Choroid plexus epithelial cell (primary cell): Measurements from ENCODE around the gene TYMP.

ENCODE experiments used
- DNase-seq: peaks from one replicate; pipeline ENCODE4 v3.0.0-alpha.2; 2010; ENCODE audit warnings: low read depth
- H3K4me3 ChIP-seq: 2 replicates; pipeline ENCODE4 v1.5.1; 2011; ENCODE audit warnings: low read depth, mild to moderate bottlenecking, control low read depth, low read length, moderate library complexity
- CTCF ChIP-seq: conservative IDR thresholded peaks from 2 replicates; pipeline ENCODE4 v1.5.1; 2011; ENCODE audit warnings: low read depth, mild to moderate bottlenecking, control low read depth, inconsistent platforms, low read length, moderate library complexity

TYMP gene

GRCh38 chr22:50517495-50518260 lies 12.1 kb downstream of the TYMP start:
- H3K4me3 ChIP-seq, result no peak overlapping the region
- DNase-seq, result no peak
- TF ChIP-seq CTCF, result no peak

GRCh38 chr22:50516891-50517290 lies 12.9 kb downstream of the TYMP start:
- no peak for TF ChIP-seq CTCF
- H3K4me3 ChIP-seq, result no peak overlapping the region
- no peak for DNase-seq

- no peak for DNase-seq
- no peak for TF ChIP-seq CTCF
- H3K4me3 ChIP-seq, result no peak overlapping the region
Measured at GRCh38 chr22:50516068-50516467, 13.7 kb downstream of the TYMP start.

- no peak for TF ChIP-seq CTCF
- no peak overlapping the region for H3K4me3 ChIP-seq
- no peak for DNase-seq
Measured at GRCh38 chr22:50513175-50513574, 16.6 kb downstream of the TYMP start.

GRCh38 chr22:50508897-50509296 lies 20.9 kb downstream of the TYMP start:
- no peak for TF ChIP-seq CTCF
- peak overlapping the region; percentile 94 for H3K4me3 ChIP-seq
- DNase-seq, result no peak

GRCh38 chr22:50507991-50508884 lies 21.6 kb downstream of the TYMP start, which contains the start of gene NCAPH2:
Gene NCAPH2 (plus strand): TSS chr22:50508224. CDS start chr22:50508338, 114 bp downstream.
- H3K4me3 ChIP-seq, result peak within 1 kb of the TSS; percentile 95
- DNase-seq, result peak; percentile 98
- TF ChIP-seq CTCF, result no peak
